Panc1 (cell line): ENCODE data around the gene SLC6A4.

Source experiments
- CTCF ChIP-seq: fragments of 450-650 bp; IDR thresholded peaks from 2 replicates; pipeline ENCODE4 v1.5.1; 2017; ENCODE audit warnings: mild to moderate bottlenecking
- SIN3A ChIP-seq: IDR thresholded peaks from 2 replicates; pipeline ENCODE4 v1.6.1; 2012; ENCODE audit warnings: low read depth, mild to moderate bottlenecking, low read length, moderate library complexity, borderline replicate concordance; ENCODE audit not compliant: insufficient read depth

GRCh38 chr17:30246460-30246859 lies 11.0 kb upstream of the SLC6A4 start:
- TF ChIP-seq CTCF = no peak
- TF ChIP-seq SIN3A = no peak
